Measurements from ENCODE around the gene TPST2. TPM values are rescaled to one million over a fixed set of nuclear protein-coding genes. Genes with fewer than 3 reads are reported as not detected.

The TPST2 gene
- polyA plus RNA-seq, 3 donors = 62.8 to 83.8 (median 69.5) TPM

DNA sequence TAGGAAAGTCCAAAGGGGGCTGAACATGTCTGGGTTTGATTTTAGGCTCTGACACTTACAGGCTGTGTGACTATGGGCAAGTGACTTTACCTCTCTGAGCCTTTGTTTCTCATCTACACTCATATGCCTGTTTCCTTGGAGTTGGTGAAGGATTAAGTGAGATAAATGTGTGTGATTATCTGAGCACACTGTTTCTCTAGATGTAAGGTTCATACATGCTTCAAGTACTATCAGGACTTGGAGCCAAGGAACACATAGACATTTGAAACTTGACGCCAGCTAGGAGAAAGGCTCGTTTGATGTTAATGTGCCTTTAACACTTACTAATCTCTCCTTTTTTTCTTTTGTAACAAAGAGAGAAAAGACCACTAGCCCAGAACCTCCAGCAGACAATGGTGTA is 18.2 kb upstream of the TPST2 start:
- Mint-ChIP-seq H3K36me3 (no peaks in the 10 kb centered on the region), H3K4me3 (no peak overlapping the region), H3K9me3 (no peaks in the 10 kb centered on the region), H3K27ac (no peak overlapping the region), H3K4me1 (peaks cover 14% of the 10 kb centered on the region), H3K27me3 (ENCODE audit: low read depth in 3 of 3) (peaks cover under 1 to 1% (median 1%) of the 10 kb centered on the region in 3 donors)
- Histone ChIP-seq H3K9ac (ENCODE audit: insufficient read depth, low read length, poor library complexity, severe bottlenecking) (no peak overlapping the region), H3K4me2 (replicated peaks; ENCODE audit: extremely low read depth, low read length, poor library complexity, severe bottlenecking) (no peak overlapping the region), H3K9me3 (replicated peaks in 1 of 2; ENCODE audit: control insufficient read depth in 1 of 2, insufficient read depth in 1 of 2, low read length in 2 of 2) (no peaks in the 10 kb centered on the region), H3K4me3 (replicated peaks in 1 of 3; ENCODE audit: low read depth in 2 of 3, low read length in 3 of 3) (no peak overlapping the region), H2AFZ (ENCODE audit: insufficient read depth, low read depth, low read length, poor library complexity, severe bottlenecking) (no peak overlapping the region), H3K79me2 (ENCODE audit: insufficient read depth, low read length) (no peaks in the 10 kb centered on the region), H3K4me1 (ENCODE audit: control insufficient read depth in 1 of 2, insufficient read depth in 2 of 2, low read length in 2 of 2) (peaks cover 8 to 11% of the 10 kb centered on the region in 2 donors), H3K27me3 (ENCODE audit: control insufficient read depth in 2 of 2, insufficient read depth in 2 of 2, low read length in 2 of 2) (no peaks in the 10 kb centered on the region), H4K20me1 (ENCODE audit: insufficient read depth, low read length) (no peaks in the 10 kb centered on the region), H3K27ac (ENCODE audit: low read depth in 1 of 2, low read length in 2 of 2) (no peak overlapping the region), H3K36me3 (replicated peaks in 1 of 2; ENCODE audit: control insufficient read depth in 1 of 2, insufficient read depth in 2 of 2, low read length in 2 of 2) (no peaks in the 10 kb centered on the region)
- no CpG with 5 or more reads among the region's 2 CpGs for WGBS (ENCODE audit: insufficient coverage)
- intact Hi-C loops (cut with micrococcal nuclease) = no loop called here
- TF ChIP-seq, protein P1, sequence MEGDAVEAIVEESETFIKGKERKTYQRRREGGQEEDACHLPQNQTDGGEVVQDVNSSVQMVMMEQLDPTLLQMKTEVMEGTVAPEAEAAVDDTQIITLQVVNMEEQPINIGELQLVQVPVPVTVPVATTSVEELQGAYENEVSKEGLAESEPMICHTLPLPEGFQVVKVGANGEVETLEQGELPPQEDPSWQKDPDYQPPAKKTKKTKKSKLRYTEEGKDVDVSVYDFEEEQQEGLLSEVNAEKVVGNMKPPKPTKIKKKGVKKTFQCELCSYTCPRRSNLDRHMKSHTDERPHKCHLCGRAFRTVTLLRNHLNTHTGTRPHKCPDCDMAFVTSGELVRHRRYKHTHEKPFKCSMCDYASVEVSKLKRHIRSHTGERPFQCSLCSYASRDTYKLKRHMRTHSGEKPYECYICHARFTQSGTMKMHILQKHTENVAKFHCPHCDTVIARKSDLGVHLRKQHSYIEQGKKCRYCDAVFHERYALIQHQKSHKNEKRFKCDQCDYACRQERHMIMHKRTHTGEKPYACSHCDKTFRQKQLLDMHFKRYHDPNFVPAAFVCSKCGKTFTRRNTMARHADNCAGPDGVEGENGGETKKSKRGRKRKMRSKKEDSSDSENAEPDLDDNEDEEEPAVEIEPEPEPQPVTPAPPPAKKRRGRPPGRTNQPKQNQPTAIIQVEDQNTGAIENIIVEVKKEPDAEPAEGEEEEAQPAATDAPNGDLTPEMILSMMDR (IDR thresholded peaks at IDR 0.05) = no peak
- no peak for DNase-seq

DNA sequence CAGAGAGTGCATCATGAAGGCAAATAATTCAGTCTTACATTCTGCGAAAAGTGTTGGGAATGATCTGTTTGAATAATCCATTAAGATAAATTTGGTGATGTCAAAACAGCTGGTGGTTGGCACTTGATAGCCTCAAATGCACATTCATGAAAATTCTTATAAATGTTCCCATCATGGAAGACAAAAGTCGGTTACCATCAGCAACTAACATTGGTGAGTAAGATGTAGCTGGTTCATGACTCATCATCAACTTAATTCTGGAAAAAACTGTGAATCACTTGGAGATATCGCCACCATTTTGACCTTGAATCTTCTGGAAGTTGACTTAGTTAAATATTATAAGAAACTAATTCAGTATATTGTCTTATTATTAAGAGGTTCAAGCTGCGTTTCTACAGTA is 16.7 kb upstream of the TPST2 start:
- Histone ChIP-seq H4K20me1 (ENCODE audit: insufficient read depth, low read length) (no peaks in the 10 kb centered on the region), H3K4me2 (replicated peaks; ENCODE audit: extremely low read depth, low read length, poor library complexity, severe bottlenecking) (no peak overlapping the region), H3K9me3 (replicated peaks in 1 of 2; ENCODE audit: control insufficient read depth in 1 of 2, insufficient read depth in 1 of 2, low read length in 2 of 2) (no peaks in the 10 kb centered on the region), H3K27ac (ENCODE audit: low read depth in 1 of 2, low read length in 2 of 2) (no peak overlapping the region), H2AFZ (ENCODE audit: insufficient read depth, low read depth, low read length, poor library complexity, severe bottlenecking) (no peak overlapping the region), H3K36me3 (replicated peaks in 1 of 2; ENCODE audit: control insufficient read depth in 1 of 2, insufficient read depth in 2 of 2, low read length in 2 of 2) (no peaks in the 10 kb centered on the region), H3K27me3 (ENCODE audit: control insufficient read depth in 2 of 2, insufficient read depth in 2 of 2, low read length in 2 of 2) (no peaks in the 10 kb centered on the region), H3K4me1 (ENCODE audit: control insufficient read depth in 1 of 2, insufficient read depth in 2 of 2, low read length in 2 of 2) (peaks cover 8 to 11% of the 10 kb centered on the region in 2 donors), H3K79me2 (ENCODE audit: insufficient read depth, low read length) (no peaks in the 10 kb centered on the region), H3K9ac (ENCODE audit: insufficient read depth, low read length, poor library complexity, severe bottlenecking) (no peak overlapping the region), H3K4me3 (replicated peaks in 1 of 3; ENCODE audit: low read depth in 2 of 3, low read length in 3 of 3) (no peak overlapping the region)
- intact Hi-C loops (cut with micrococcal nuclease) = no loop called here
- TF ChIP-seq, protein P1 (IDR thresholded peaks at IDR 0.05) = no peak
- 100% methylated on average over 1 of the region's 4 CpGs for WGBS (ENCODE audit: insufficient coverage)
- Mint-ChIP-seq H3K9me3 (no peaks in the 10 kb centered on the region), H3K4me3 (no peak overlapping the region), H3K27ac (no peak overlapping the region), H3K4me1 (peaks cover 13% of the 10 kb centered on the region), H3K36me3 (no peaks in the 10 kb centered on the region), H3K27me3 (ENCODE audit: low read depth in 3 of 3) (peaks cover 1 to 2% (median 1%) of the 10 kb centered on the region in 3 donors)
- DNase-seq = peak in 1 of 3 donors; percentile 50

Measured in CD14-positive monocyte (primary cell).